A549 (cell line): ENCODE measurements around the gene AKR1C1.

Source experiments
- CEBPB ChIP-seq, 2 experiments: fragments of >200 bp in 1 of 2; sonication (Bioruptor Twin) in 1 of 2; formaldehyde crosslinking in 1 of 2; IDR thresholded peaks; 2 replicates each; pipeline ENCODE4 v1.6.1; 2012 to 2016
- CHD2 ChIP-seq: fragments of 150-350 bp; IDR thresholded peaks from 2 replicates; pipeline ENCODE4 v1.6.1; 2014; ENCODE audit warnings: low read length; ENCODE audit not compliant: partially characterized antibody
- CHD4 ChIP-seq: fragments of 200-600 bp; sonication (generic); IDR thresholded peaks from 2 replicates; pipeline ENCODE4 v1.6.1; 2016; ENCODE audit warnings: antibody characterized with exemption, mild to moderate bottlenecking, borderline replicate concordance
- CTCF ChIP-seq: fragments of >200 bp; sonication (Bioruptor Twin); formaldehyde crosslinking; IDR thresholded peaks from 3 replicates; pipeline ENCODE4 v1.5.1; 2016
- ESRRA ChIP-seq: fragments of 150-350 bp; IDR thresholded peaks from 2 replicates; pipeline ENCODE4 v1.6.1; 2014; ENCODE audit warnings: mild to moderate bottlenecking, low read length, borderline replicate concordance
- JUN ChIP-seq, 2 experiments: fragments of >200 bp; sonication (Bioruptor Twin); formaldehyde crosslinking; IDR thresholded peaks; 2 replicates in 1 of 2; 3 replicates in 1 of 2; pipeline ENCODE4 v1.6.1; 2016 to 2017
- MAZ ChIP-seq: fragments of 150-350 bp; IDR thresholded peaks from 2 replicates; pipeline ENCODE4 v1.6.1; 2014; ENCODE audit warnings: antibody characterized with exemption, low read depth, low read length, borderline replicate concordance
- MYC ChIP-seq: IDR thresholded peaks from 2 replicates; pipeline ENCODE4 v1.6.1; 2012; ENCODE audit warnings: mild to moderate bottlenecking, inconsistent platforms, low read length, improper control_type of control experiment, borderline replicate concordance
- RARB ChIP-seq: fragments of 250-450 bp; sonication (Bioruptor Pico); IDR thresholded peaks from 2 replicates; pipeline ENCODE4 v1.8.0; 2021; ENCODE audit warnings: mild to moderate bottlenecking, moderate library complexity
- SMC3 ChIP-seq: fragments of >200 bp; sonication (Bioruptor Twin); formaldehyde crosslinking; IDR thresholded peaks from 3 replicates; pipeline ENCODE4 v1.6.1; 2018; ENCODE audit warnings: inconsistent platforms

GRCh38 chr10:4918236-4918635 is 45.0 kb upstream of the AKR1C1 start:
- TF ChIP-seq JUN (IDR thresholded peaks at IDR 0.05) = no peak
- TF ChIP-seq CEBPB (IDR thresholded peaks at IDR 0.05) = no peak
- TF ChIP-seq CHD2 = no peak
- TF ChIP-seq MYC = no peak
- no peak for TF ChIP-seq CTCF
- TF ChIP-seq ESRRA = no peak
- no peak for TF ChIP-seq RARB (CRISPR knock-in tag)
- no peak for TF ChIP-seq SMC3
- no peak for TF ChIP-seq CHD4
- TF ChIP-seq MAZ = no peak
